HG03159 (cell line): ENCODE results near the gene ASH1L.
"Not testable (repeated sequence)": the region's sequence is repeated elsewhere in the genome, so short reads cannot be mapped to it uniquely, and the experiment has no call there.

Experiments
- ATAC-seq: cut with Tn5 transposase; IDR thresholded peaks from one replicate; pipeline ENCODE4 v1.9.1; 2021; ENCODE audit warnings: mild to moderate bottlenecking, moderate library complexity; ENCODE audit not compliant: unreplicated experiment

Gene ASH1L

GRCh38 chr1:155309423-155310021, 253.1 kb downstream of the ASH1L start:
- no peak for ATAC-seq

GRCh38 chr1:155308493-155309422, 253.8 kb downstream of the ASH1L start, which contains the start of gene FDPS:
FDPS (plus strand) TSS chr1:155308866; CDS start chr1:155309790, 924 bp downstream.
- ATAC-seq, result peak; percentile 90

DNA sequence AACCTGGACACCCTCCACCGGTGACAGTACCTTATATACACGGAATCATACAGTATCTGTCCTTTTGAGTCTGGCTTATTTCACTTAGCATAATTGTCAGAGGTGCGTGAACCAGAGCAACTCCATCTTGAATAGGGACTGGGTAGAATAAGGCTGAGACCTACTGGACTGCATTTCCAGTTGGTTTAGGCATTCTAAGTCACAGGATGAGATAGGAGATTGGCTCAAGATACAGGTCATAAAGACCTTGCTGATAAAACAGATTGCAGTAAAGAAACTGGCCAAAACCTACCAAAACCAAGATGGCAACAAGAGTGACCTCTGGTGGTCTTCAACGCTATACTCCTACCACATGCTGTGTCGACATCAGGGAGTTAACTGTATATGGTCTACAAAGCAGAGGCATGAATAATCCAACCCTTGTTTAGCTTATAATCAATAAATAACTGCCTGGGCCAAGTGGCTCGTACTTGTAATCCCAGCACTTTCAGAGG, 255.3 kb downstream of the ASH1L start:
- no peak for ATAC-seq

GRCh38 chr1:155305881-155306391, 256.7 kb downstream of the ASH1L start:
- ATAC-seq, result no peak

- no peak for ATAC-seq
Observed at GRCh38 chr1:155304558-155305063, 258.0 kb downstream of the ASH1L start.

DNA sequence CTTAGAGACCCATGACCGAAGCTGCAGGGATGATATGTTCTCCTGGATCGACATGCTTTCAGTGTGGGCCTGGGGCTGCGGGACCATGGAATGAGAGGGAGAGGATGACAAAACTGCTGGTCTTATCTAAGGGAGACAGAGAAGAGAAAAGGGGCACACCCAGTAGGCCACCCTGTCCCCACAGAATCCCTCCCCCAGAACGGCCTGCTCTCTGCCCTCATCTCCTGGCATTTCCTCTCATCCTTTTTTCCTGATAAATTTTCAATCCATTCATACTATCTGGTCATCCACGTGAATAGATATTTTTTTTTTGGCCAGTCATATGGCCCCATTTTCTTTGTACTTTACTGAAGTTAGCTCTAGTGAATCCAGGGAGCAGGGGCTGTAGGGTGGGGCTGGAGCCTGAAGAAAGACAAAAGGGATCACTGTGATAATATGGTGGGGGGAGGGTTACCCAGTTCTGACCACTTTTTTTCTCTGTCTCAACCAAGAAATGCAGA, 261.2 kb downstream of the ASH1L start, which contains the start of gene PKLR:
Gene PKLR, minus strand, starts transcription at position 97 of the 500 bp plus-strand sequence. Its CDS starts 43 bp downstream, at position 54.
- no peak for ATAC-seq

DNA sequence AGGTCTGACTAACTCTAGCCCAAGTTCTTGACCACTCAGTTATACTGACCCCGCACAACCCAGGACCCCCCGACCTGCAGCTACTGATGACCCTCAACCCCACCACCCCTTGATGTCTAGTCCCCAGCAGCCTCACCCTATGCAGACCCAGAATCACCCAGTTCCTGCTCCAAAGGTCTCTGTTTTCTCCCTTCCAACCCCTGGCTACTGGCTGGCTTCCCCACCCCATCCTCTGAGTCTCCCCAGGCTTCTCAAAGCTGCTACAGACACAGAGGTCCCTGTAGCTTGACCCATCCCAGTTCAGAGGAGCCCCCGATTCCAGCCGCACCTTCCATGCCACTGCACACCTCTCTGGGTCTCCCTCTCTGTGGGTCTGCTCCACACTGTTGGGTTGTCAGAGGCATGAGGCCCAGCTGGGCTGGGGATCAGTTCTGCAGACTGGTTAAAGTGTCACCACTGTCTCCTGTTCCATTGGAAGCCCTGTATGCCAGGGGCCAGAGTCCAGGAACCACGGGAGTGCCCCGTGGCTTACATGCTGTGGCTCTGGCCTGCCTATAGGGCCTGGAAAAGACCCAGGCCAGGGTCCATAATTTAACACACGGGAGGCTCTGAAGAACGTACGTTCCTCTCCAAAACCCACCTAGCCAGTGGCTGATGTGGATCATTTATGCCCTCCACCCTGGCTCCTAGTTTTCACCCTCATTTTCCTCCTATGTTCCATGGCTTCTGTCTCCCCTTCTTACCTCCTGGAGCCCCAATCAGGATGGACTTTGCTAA, 261.9 kb downstream of the ASH1L start:
- no peak for ATAC-seq

DNA sequence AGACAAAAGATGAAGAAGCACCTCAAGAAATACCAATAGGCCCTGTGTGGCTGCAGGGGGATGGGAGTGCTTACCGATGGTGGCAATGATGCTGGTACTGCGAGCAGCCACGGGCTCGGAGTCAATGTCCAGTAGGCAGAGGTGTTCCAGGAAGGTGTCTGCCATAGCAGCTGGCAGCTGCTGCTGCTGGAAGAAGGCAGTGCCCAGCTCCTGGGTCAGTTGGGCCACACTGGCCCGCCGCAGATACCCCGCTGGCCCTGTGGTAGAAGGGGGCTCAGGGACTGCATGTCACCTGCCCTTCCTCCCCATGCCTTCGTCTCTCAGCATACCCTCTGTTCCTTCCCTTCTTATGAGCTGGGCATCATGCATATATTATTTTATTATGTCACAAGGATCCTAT, 262.6 kb downstream of the ASH1L start:
- ATAC-seq, result no peak

DNA sequence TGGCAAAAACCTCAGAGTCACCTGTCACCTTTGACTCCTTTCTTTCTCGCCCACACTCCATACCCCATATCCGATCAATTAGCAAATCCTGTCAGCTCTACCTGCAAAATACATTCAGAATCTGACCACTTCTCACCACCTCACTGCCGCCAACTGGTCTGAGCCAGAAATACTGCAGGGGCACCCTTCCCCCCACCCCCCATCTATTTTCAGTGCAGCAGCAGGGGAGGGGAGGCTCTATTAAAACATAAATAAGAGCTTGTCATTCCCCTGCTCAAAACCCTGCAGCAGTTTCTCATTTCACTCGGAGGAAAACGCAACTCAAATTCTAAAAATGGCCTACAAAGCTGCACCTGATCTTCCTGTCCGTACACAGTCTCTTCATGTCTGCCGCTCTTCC, 265.2 kb downstream of the ASH1L start:
- ATAC-seq, result no peak

- ATAC-seq, result no peak
Observed at GRCh38 chr1:155296661-155297060, 265.9 kb downstream of the ASH1L start.

DNA sequence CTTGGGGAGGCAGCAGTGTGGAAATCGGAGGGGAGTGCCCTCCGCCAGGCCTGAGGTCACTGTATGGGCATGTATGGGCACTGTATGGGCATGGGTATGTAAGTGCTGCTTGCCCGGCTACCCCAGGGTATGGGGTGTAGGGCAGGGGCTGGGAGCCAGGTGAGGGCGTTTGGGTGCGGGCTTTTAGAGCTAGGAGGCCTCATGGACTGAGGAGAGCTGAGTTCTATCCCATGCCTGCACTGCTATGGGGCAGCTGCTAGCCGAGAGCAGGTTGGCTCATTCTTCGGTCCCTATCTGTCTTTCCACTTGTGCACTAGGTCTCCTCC, 266.7 kb downstream of the ASH1L start:
- ATAC-seq, result no peak

DNA sequence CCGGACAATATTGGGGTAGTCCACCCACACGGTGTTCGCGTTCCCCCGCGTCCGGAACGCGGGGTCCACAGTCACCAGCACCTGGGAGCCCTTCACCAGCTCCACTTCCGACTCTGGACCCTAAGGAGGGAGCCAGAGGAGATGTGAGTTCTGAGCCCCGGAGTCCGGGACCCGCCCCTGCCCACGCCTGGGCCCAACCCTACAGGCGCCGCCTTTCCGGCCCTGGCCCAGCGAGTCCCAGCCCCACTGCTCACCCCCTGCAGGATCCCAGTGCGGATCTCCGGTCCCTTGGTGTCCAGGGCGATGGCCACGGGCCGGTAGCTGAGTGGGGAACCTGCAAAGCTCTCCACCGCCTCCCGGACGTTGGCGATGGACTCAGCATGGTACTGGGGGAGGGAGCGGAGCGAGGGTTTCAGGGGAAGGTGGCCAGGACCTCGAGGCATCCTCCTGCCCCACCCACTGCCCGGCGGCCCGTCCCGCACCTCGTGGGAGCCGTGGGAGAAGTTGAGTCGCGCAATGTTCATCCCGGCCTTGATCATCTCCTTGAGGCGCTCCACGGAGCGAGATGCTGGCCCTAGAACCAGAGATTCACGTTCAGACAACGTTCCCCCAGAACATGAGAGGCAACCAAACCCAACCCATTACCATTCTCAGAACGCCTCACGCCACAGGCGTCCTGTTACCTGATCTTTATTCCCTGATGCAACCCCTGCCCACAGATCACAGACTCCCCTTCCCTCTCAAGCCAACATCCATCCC, 267.2 kb downstream of the ASH1L start:
- no peak for ATAC-seq

DNA sequence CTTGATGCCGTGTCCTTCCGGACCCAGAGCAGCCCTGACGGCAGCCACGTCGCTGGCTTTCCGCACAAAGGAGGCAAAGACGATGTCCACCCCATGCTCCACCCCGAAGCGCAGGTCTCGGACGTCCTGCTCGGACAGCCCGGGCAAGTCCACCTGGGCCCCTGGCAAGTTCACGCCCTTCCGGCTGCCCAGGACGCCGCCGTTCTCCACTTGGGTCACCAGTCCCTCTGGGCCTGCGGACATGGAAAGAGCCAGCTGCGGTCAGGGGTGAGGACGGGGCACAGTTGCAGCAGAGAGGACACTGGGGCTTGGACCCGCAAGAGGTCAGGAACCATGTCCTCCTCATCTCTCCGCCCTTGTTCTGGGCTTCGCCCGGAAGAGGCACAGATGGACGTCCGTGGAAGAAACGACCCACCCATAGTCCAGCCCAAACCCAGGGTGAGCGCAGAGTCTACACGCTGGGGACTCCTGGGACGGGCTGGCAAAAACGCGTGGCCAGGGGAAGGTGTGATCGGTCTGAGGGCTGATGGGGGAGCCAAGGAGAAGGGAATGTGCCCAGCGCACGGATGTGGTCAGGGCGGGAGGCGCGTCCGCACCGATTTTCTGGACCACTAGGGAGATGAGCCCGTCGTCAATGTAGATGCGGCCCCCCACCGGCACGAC, 268.0 kb downstream of the ASH1L start:
- ATAC-seq, result no peak

DNA sequence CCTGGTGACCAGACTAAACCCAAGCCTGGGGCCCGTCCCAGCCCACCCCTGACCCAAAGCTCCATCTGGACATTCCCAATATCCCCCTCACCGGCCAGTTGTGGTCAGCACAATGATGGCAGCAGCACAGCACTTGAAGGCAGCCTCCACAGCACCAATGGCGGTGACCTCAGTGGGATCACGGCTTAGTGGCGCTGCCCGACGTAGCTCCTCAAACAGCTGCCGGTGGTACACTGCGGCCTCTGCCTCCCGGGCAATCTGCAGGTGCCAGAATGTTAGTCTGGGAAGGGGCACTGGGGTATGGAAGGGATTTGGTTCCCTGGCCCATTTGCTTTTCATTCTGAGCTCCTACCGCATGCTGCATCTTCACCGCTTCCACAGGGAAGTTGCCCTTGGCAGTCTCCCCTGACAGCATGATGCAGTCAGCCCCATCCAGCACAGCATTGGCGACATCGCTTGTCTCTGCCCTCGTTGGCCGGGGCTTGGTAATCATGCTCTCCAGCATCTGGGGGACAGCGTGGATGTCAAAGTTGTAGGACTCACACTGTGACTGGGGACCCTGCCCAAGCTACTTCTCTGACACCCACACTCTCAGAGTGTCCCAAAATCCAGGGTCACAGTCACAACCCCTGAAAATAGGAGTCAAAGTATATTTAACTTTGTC, 269.4 kb downstream of the ASH1L start:
- no peak for ATAC-seq

DNA sequence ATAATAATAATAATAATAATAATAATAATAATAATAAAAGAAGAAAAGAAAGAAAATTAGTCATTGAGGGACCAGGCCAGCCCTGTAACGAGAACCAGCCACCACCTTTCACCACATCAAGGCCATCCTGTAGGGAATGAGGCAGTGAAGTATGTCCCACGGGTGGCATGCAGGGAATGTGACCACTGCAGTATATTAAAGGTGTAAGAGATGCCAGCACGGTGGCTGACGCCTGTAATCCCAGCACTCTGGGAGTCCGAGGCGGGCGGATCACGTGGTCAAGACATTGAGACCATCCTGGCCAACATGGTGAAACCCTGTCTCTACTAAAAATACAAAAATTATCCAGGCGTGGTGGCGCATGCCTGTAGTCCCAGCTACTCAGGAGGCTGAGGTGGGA, 271.6 kb downstream of the ASH1L start:
- ATAC-seq, result not testable (repeated sequence)

GRCh38 chr1:155287987-155288543, 274.5 kb downstream of the ASH1L start:
- no peak for ATAC-seq

DNA sequence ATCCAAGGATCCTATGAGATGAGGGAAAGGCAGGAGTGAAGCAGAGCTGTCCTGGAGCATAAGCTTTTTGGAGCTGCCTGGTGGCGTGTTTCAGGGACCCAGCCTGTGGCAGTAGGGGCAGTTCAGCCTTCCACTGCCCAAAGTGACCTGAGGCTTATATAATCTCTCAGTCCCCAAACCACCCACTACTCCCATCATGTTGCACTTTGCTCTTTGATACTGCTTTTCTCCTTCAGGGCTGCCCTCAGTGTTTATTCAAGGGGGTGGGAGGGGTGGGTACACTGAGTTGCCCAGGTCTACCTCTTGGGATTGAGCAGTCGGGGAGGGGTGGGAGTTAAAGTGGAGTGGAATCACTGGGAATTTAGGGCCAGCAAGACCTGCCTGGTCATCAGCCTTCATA, 276.1 kb downstream of the ASH1L start:
- ATAC-seq, result no peak

DNA sequence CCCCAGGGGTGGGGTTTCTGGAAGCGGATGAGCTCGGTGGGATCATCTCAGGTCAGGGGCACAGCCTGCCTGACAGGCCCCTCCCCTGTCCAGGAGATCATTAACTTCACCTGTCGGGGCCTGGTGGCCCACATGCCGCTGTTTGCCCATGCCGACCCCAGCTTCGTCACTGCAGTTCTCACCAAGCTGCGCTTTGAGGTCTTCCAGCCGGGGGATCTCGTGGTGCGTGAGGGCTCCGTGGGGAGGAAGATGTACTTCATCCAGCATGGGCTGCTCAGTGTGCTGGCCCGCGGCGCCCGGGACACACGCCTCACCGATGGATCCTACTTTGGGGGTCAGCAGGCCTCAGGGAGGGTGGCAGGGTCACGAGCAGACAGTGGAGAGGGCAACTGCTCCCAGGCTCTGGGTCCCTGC, 277.0 kb downstream of the ASH1L start:
- ATAC-seq, result no peak
